HG02973 (cell line): ENCODE results near the gene TRUB2.

Source experiments
- ATAC-seq: cut with Tn5 transposase; IDR thresholded peaks from one replicate; pipeline ENCODE4 v1.9.1; 2021; ENCODE audit warnings: moderate library complexity; ENCODE audit not compliant: unreplicated experiment

Gene TRUB2

DNA sequence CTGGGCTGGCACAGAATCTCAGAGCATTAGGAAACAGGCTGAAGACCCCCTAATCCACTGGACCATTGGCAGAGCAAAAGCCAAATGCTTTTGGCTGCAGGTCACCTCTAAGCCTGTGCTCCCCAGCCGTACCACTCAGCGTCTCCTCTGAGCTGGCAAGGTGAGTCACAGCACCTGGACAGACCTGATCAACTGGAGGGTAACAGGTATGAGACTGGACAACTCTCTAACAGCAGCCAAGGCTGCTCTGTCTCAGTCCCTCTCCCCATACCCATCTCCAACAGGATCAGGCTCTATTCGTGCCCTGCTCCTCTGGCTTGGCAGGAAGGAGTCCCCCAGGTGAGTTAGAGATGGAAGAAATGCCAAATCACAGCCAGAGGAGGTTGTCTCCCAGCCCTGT, 51.1 kb downstream of the TRUB2 start:
- no peak for ATAC-seq

DNA sequence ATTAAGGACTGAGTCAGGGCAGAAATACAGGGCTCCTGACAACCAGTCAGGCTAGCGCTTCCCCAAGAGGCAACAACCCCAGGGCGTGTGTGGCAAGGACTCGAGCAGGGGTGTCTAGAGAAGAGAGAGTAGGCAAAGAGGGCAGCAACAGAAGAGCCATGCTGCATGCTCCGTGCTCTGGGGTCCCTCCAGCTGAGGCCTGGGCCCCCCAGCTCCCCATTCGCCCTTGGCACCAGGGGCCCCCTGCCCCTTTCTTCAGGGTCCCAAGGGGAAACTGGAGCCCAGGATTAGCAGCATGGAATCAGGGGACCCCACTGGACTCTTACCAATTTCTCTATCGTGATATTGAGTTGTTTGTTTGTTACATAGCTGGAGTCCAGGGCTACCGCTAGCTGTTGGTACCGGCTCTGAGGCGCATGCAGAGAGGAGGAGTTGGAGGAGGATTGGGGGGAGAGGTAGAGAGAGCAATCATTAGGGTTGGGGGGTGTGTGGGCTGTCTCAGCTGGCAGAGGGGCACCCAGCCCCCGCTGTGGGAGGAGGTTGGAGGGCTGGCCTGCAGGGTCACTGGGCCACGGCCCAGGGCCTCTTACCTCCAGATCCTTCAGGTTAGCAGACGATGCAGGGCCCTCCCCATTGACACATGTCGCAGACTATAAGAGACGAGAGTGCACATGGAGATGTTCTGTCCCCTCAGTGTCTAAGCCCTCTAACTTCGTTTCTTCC, 55.2 kb downstream of the TRUB2 start:
- no peak for ATAC-seq

DNA sequence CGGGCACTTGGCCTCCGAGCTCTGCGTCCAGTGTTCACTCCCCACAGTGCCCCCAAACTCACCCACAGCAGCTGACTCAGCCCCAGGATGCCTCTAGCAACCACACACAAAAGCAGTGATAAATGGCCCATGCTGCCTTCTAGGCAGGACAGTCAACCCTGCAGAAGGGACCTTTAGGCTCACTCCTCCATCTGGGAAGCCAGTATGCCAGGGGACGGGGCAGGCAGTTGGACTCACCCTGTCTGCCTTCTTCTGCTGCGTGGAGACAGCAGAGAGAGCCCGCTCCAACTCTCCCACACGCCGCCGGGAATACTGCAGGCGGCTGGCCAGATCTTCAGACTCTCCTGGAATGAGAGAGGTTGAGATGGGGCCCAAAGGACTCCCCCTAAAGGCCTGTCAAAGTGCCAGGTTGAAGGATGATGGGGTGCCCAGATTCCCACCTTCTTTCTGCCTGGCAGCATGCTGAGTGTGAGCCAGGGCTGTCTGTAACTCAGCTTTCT, 56.8 kb downstream of the TRUB2 start:
- no peak for ATAC-seq

DNA sequence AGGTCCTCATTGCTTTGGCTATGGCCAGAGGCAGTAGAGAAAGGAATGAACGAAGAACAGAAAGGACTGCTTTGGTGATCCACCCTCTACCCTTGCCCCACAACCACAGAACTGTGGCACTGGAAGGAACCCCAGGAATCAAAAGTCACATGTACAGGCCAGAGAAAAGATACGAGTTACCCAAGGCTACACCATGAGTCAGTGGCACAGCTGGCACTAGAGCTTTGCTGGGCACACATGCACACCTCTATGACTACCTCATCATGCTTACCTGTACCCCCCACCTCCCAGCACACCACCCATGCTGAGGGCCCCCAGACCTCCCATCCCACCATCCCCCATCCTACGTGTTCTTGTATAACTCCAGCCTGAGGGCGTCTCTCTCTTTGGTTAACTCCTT, 59.6 kb downstream of the TRUB2 start:
- ATAC-seq, result no peak

DNA sequence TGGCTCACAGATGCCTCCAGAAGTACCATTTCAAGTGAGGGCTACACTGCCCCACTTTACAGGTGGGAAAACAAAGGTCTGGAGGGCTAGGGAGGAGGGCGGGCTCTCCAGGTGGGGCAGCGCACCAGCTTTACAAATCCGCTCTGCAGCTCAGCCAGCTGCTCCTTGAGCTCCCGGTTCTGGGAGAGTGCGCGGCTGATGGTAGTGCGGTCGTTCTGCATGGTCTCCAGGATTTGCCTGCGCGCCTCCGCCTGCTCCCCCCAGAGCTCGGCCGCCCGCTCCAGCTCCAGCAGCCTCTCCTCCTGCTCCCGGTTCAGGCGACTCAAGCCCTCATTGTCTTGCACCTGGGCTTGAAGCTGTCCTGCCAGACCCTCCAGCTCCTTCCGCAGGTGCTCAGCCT, 61.9 kb downstream of the TRUB2 start:
- no peak for ATAC-seq

DNA sequence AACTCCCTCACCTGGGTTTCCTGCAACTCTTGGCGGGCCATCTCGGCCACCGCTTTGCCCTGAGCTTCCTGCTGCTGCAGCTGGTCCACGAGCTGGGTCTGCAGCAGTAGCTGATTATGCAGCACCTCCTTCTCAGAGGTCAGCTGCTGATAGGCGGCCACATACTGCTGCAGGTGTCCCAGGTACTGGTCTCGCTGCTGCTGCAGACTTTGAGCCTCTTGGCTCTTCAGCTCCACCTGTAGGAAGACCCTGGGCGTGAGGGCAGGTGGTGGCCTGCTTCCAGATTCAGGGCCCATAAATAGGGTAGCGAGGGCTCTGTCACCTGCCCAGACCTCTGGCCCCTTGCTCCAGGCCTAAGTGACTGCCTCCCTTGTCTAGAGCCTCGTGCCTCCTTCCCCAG, 63.1 kb downstream of the TRUB2 start:
- no peak for ATAC-seq

DNA sequence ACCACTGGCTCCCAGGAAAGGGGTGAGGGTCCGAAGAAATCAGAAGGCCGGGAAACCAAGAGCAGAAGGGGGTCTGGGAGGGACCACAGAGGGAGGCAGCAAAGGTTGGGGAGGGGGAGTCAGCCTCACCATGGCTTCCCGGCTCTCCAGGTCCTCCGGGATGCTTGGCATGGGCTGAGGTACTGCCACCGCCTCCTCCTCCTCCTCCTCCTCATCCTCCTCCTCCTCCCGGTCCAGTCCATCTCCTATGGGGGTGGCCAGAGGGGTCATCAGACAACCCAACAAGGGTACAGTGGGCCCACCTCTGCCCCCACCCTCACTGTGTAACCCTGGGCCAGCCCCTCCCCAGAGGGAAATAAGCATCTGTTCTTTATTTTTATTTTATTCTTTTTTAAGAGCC, 63.9 kb downstream of the TRUB2 start:
- ATAC-seq, result no peak

DNA sequence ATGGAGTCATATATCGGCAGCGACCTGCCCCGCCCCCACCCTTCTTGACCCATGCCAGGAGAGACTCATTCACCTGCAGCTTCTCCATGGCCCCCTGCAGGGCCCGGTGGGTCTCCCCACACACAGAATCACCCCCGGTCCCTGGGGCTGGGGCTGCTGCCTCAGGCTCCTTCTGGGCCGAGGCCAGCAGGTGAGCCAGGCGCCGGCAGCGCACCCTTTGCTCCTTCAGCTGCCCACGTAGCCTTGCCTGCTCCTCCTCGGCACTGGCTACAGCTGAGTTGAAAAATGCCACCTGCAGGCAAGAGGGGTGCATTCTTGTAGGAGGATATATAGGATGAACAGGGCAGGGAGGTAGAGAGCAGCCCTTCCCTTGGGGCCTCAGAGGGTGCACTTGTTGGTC, 64.3 kb downstream of the TRUB2 start:
- no peak for ATAC-seq

DNA sequence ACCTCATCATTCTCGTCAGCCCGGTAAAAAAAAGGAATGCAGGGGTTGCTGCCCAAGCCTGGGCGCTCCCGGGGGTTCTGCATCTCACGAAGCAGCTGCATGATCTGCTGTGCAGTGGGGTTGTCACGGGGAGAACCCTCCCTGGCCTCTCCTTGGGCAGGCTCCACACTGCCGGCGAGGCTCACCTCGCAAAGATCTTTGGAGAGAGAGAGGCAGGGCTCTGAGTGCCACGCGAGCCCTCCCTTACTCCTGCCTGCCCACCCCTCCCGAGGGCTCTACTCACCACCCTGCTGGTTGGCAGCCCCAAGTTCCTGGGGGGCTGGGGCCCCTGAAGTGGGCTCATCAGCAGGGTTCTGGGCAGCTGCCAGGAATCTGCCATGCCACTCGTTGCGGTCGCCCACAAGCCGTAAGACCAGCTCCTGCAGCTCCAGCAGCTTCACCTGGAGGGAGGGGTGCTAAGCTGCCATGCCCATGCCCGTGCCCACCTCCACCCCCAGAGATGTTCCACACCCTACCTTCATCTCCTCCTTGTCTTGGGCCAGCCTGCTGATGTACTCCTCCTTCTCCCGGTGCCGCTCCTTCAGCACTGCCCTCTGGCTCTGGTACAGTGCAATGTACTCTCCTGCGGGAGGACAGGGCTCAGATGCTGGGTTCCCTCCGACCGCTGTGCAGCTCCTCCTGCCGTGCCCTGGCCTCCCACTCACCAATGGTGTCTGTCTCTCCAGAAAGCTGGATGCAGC, 65.0 kb downstream of the TRUB2 start:
- no peak for ATAC-seq
